H1 (cell line): ENCODE data around the gene ZNF334. TPM values are rescaled to one million over a fixed set of nuclear protein-coding genes. Genes with fewer than 3 reads are reported as not detected.

ENCODE experiments used
- CTCF ChIA-PET: fragments of 300-600 bp; sonication (Branson Sonifier 250); formaldehyde crosslinking; loops from one replicate; lab custom pipeline; 2021; ENCODE audit not compliant: partially characterized antibody; lab: Charles Lee
- POLR2A ChIA-PET: fragments of 300-600 bp; sonication (Branson Sonifier 250); formaldehyde crosslinking; loops from one replicate; lab custom pipeline; 2021; ENCODE audit warnings: inconsistent platforms; ENCODE audit not compliant: partially characterized antibody; lab: Charles Lee
- DNase-seq, 2 experiments: peaks; one replicate each; pipeline versions ENCODE4 v3.0.0 to v3.0.0-alpha.2; 2010 to 2022; ENCODE audit warnings: low spot score in 2 of 2, low read depth in 1 of 2, mixed read lengths in 1 of 2
- FAIRE-seq: peaks from 2 replicates; lab custom pipeline; 2011; peaks lifted over from hg19 to GRCh38; lab: Jason Lieb, UNC
- H2AFZ ChIP-seq: 2 replicates; pipeline ENCODE4 v1.8.1; 2012; ENCODE audit warnings: low read length, inconsistent platforms
- H2AK5ac ChIP-seq: 2 replicates; pipeline ENCODE4 v1.6.1; 2013; ENCODE audit warnings: low read depth, low read length
- H2BK120ac ChIP-seq: replicated peaks from 2 replicates; pipeline ENCODE3; 2013; ENCODE audit warnings: low read depth, low read length, inconsistent platforms
- H2BK12ac ChIP-seq: 2 replicates; pipeline ENCODE4 v1.6.1; 2013; ENCODE audit warnings: low read depth, low read length
- H2BK15ac ChIP-seq: 2 replicates; pipeline ENCODE4 v1.6.1; 2013; ENCODE audit warnings: low read length
- H2BK20ac ChIP-seq: 2 replicates; pipeline ENCODE4 v1.6.1; 2013; ENCODE audit warnings: low read length
- H2BK5ac ChIP-seq: 2 replicates; pipeline ENCODE4 v1.6.1; 2013; ENCODE audit warnings: low read depth, low read length
- H3K14ac ChIP-seq: 2 replicates; pipeline ENCODE4 v1.6.1; 2013; ENCODE audit warnings: inconsistent platforms; ENCODE audit not compliant: insufficient read length
- H3K18ac ChIP-seq: 2 replicates; pipeline ENCODE4 v1.6.1; 2013; ENCODE audit warnings: low read length; ENCODE audit errors: extremely low read depth
- H3K23ac ChIP-seq: 2 replicates; pipeline ENCODE4 v1.6.1; 2013; ENCODE audit warnings: inconsistent platforms; ENCODE audit not compliant: insufficient read length
- H3K23me2 ChIP-seq: 2 replicates; pipeline ENCODE4 v1.6.1; 2013; ENCODE audit warnings: low read depth, low read length
- H3K27ac ChIP-seq: 2 replicates; pipeline ENCODE4 v1.6.1; 2011; ENCODE audit warnings: low read depth, low read length, inconsistent platforms
- H3K27me3 ChIP-seq, 4 experiments: replicated peaks in 1 of 4; 1 replicate in 1 of 4; 2 replicates in 3 of 4; pipeline versions ENCODE4 v1.6.1 to v1.8.1; 2011 to 2013; ENCODE audit warnings: low read length in 3 of 4, mild to moderate bottlenecking in 3 of 4, inconsistent platforms in 2 of 4, mixed read lengths in 2 of 4, moderate library complexity in 1 of 4; ENCODE audit not compliant: control insufficient read depth in 3 of 4, insufficient read depth in 3 of 4; ENCODE audit errors: extremely low read depth in 1 of 4
- H3K36me3 ChIP-seq, 4 experiments: 2 replicates each; pipeline versions ENCODE4 v1.6.1 to v1.8.1; 2011 to 2013; ENCODE audit warnings: mild to moderate bottlenecking in 4 of 4, low read length in 3 of 4, moderate library complexity in 2 of 4, control low read depth in 1 of 4, inconsistent platforms in 1 of 4; ENCODE audit not compliant: insufficient read depth in 4 of 4, control insufficient read depth in 2 of 4
- H3K4ac ChIP-seq: replicated peaks from 2 replicates; pipeline ENCODE3; 2013; ENCODE audit warnings: low read length, low read depth, mixed read lengths, inconsistent platforms; ENCODE audit not compliant: insufficient read length
- H3K4me1 ChIP-seq, 4 experiments: replicated peaks in 1 of 4; 1 replicate in 1 of 4; 2 replicates in 3 of 4; pipeline versions ENCODE4 v1.6.1 to v1.8.1; 2011 to 2013; ENCODE audit warnings: low read length in 3 of 4, inconsistent platforms in 2 of 4, mixed read lengths in 1 of 4; ENCODE audit not compliant: insufficient read depth in 4 of 4, control insufficient read depth in 3 of 4
- H3K4me2 ChIP-seq, 2 experiments: 2 replicates each; pipeline versions ENCODE4 v1.6.1 to v1.8.1; 2011 to 2013; ENCODE audit warnings: low read depth in 2 of 2, low read length in 2 of 2, control low read depth in 1 of 2, inconsistent platforms in 1 of 2, mild to moderate bottlenecking in 1 of 2; ENCODE audit not compliant: insufficient read depth in 1 of 2
- H3K4me3 ChIP-seq, 4 experiments: fragments of 200-600, 300-600 bp in 1 of 4; sonication (generic), shearing (Covaris generic), sonication (Bioruptor Twin) in 1 of 4; 2 replicates each; pipeline versions ENCODE4 v1.5.1 to v1.8.1; 2011 to 2016; ENCODE audit warnings: low read length in 4 of 4, low read depth in 3 of 4, control low read depth in 2 of 4, inconsistent platforms in 2 of 4, mild to moderate bottlenecking in 2 of 4, mixed read lengths in 1 of 4, moderate library complexity in 1 of 4; ENCODE audit not compliant: insufficient read depth in 2 of 4; ENCODE audit errors: extremely low read depth in 1 of 4
- H3K56ac ChIP-seq: replicated peaks from 2 replicates; pipeline ENCODE3; 2013; ENCODE audit warnings: low read depth, mild to moderate bottlenecking, mixed read lengths, low read length, inconsistent platforms; ENCODE audit not compliant: insufficient read length
- H3K79me1 ChIP-seq: 2 replicates; pipeline ENCODE4 v1.6.1; 2013; ENCODE audit warnings: low read depth, low read length, control low read depth
- H3K79me2 ChIP-seq, 2 experiments: 2 replicates each; pipeline versions ENCODE4 v1.6.1 to v1.8.1; 2012 to 2013; ENCODE audit warnings: low read length in 2 of 2, mild to moderate bottlenecking in 2 of 2, inconsistent platforms in 1 of 2; ENCODE audit not compliant: insufficient read depth in 2 of 2, control insufficient read depth in 1 of 2
- H3K9ac ChIP-seq, 4 experiments: replicated peaks in 1 of 4; 1 replicate in 1 of 4; 2 replicates in 3 of 4; pipeline versions ENCODE4 v1.6.1 to v1.8.1; 2011 to 2013; ENCODE audit warnings: low read depth in 3 of 4, low read length in 3 of 4, control low read depth in 2 of 4, mild to moderate bottlenecking in 2 of 4, moderate library complexity in 2 of 4, inconsistent platforms in 1 of 4; ENCODE audit errors: extremely low read depth in 1 of 4
- H3K9me3 ChIP-seq, 2 experiments: 2 replicates each; pipeline versions ENCODE4 v1.6.1 to v1.8.1; 2012 to 2013; ENCODE audit warnings: mild to moderate bottlenecking in 2 of 2, moderate library complexity in 2 of 2, control low read depth in 1 of 2, inconsistent platforms in 1 of 2, low read depth in 1 of 2, low read length in 1 of 2, mixed read lengths in 1 of 2; ENCODE audit not compliant: insufficient read depth in 2 of 2
- H4K20me1 ChIP-seq, 2 experiments: replicated peaks in 1 of 2; 2 replicates each; pipeline versions ENCODE3 to v1.8.1; 2011 to 2013; ENCODE audit warnings: inconsistent platforms in 2 of 2, low read length in 2 of 2, mild to moderate bottlenecking in 1 of 2; ENCODE audit not compliant: insufficient read depth in 2 of 2, control insufficient read depth in 1 of 2
- H4K5ac ChIP-seq: 2 replicates; pipeline ENCODE4 v1.6.1; 2013; ENCODE audit warnings: low read length, low read depth, mixed read lengths, inconsistent platforms; ENCODE audit not compliant: insufficient read length
- H4K8ac ChIP-seq: 2 replicates; pipeline ENCODE4 v1.8.0; 2013; ENCODE audit warnings: mild to moderate bottlenecking, moderate library complexity, low read length, inconsistent platforms; ENCODE audit not compliant: insufficient read depth; ENCODE audit errors: extremely low read depth
- H4K91ac ChIP-seq: replicated peaks from 2 replicates; pipeline ENCODE3; 2013; ENCODE audit warnings: low read length, mixed read lengths, inconsistent platforms; ENCODE audit not compliant: insufficient read length
- CHD1 ChIP-seq: IDR thresholded peaks from 2 replicates; pipeline ENCODE4 v1.6.1; 2012; ENCODE audit warnings: low read depth, low read length, improper control_type of control experiment
- CTCF ChIP-seq, 3 experiments: IDR thresholded peaks; 1 replicate in 2 of 3; 2 replicates in 1 of 3; pipeline versions ENCODE4 v1.5.1 to v1.6.1; 2011; ENCODE audit warnings: low read length in 3 of 3, mild to moderate bottlenecking in 3 of 3, inconsistent platforms in 2 of 3, low read depth in 1 of 3, moderate library complexity in 1 of 3; ENCODE audit not compliant: insufficient read depth in 1 of 3; ENCODE audit errors: control extremely low read depth in 1 of 3
- EGR1 ChIP-seq: IDR thresholded peaks from 2 replicates; pipeline ENCODE4 v1.6.1; 2011; ENCODE audit warnings: low read depth, low read length, borderline replicate concordance
- GTF2F1 ChIP-seq: IDR thresholded peaks from 2 replicates; pipeline ENCODE4 v1.6.1; 2012; ENCODE audit warnings: low read depth, low read length, improper control_type of control experiment, borderline replicate concordance
- HDAC2 ChIP-seq, 2 experiments: fragments of 300-600 bp in 1 of 2; sonication (generic) in 1 of 2; IDR thresholded peaks; 2 replicates each; pipeline ENCODE4 v1.6.1; 2011 to 2012; ENCODE audit warnings: low read depth in 2 of 2, low read length in 2 of 2, mild to moderate bottlenecking in 2 of 2, moderate library complexity in 2 of 2, borderline replicate concordance in 1 of 2, inconsistent platforms in 1 of 2
- JUND ChIP-seq: IDR thresholded peaks from 2 replicates; pipeline ENCODE4 v1.6.1; 2011; ENCODE audit warnings: mild to moderate bottlenecking, improper control_type of control experiment, low read length
- NANOG ChIP-seq: IDR thresholded peaks from 2 replicates; pipeline ENCODE4 v1.6.1; 2011; ENCODE audit warnings: low read length, low read depth, mild to moderate bottlenecking, inconsistent platforms; ENCODE audit not compliant: insufficient read depth, poor library complexity, severe bottlenecking
- SP1 ChIP-seq: IDR thresholded peaks from 2 replicates; pipeline ENCODE4 v1.6.1; 2011; ENCODE audit warnings: low read depth, low read length
- SP2 ChIP-seq: IDR thresholded peaks from 2 replicates; pipeline ENCODE4 v1.6.1; 2012; ENCODE audit warnings: mild to moderate bottlenecking, low read length, inconsistent platforms
- WGBS, 2 experiments: shearing (Covaris generic) in 1 of 2; methylation state at CpG; one replicate each; pipeline versions ENCODE4 v1.1.6 to v1.1.7; 2013 to 2015; ENCODE audit warnings: low lambda C conversion rate in 2 of 2, mixed read lengths in 2 of 2, inconsistent platforms in 1 of 2, low coverage in 1 of 2, missing lambda C conversion rate in 1 of 2; ENCODE audit not compliant: insufficient replicate concordance in 2 of 2, insufficient coverage in 1 of 2, insufficient read length in 1 of 2; ENCODE audit errors: extremely low coverage in 1 of 2, missing lambda C conversion rate in 1 of 2; 5-methylcytosine and 5-hydroxymethylcytosine counted together
- polyA plus RNA-seq, 7 experiments: library from polyadenylated mRNA; depleted of rRNA in 3 of 7; stranded (reverse) in 5 of 7; unstranded in 2 of 7; fragments of >200 nt in 5 of 7; fragments of 200-250 nt in 2 of 7; gene quantifications; 1 replicate in 5 of 7; 2 replicates in 1 of 7; 4 replicates in 1 of 7; pipeline versions ENCODE4 v1.2.1 to v1.2.3, GENCODE V29; 2011 to 2013; ENCODE audit warnings: missing spikeins in 2 of 7, mixed read lengths in 2 of 7
- total RNA-seq: library from RNA; stranded (reverse); fragmentation: NEBNext Ultra II Directional; extraction: Animal tissue kit (Norgen Biotek cat#: 25700); gene quantifications from 2 replicates; pipeline ENCODE4 v1.2.1, GENCODE V29; 2021

The ZNF334 gene
- total and polyA plus RNA-seq, 2 of the 8 experiments (the other 6 are each of a cell fraction or from before 2014, with no cell fraction given): 8.8 to 17.8 TPM

DNA sequence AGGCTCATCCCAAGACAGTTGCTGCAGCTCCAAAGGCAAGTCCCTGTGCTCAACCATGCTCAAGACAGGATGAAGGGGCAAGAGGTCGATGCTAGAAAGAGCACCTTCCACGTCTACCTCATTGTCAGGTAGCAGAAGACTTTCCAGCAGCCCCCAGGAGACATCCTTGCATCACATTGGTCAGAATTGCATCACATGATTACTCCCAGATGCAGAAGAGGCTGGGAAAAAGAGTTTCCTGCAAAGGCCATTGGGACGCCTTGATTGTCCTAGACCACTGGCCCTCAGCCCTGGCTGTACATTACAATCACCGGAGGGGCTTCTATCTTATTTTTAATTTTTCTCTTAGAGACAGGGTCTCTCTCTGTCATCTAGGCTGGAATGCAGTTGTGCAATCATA, 17.3 kb upstream of the ZNF334 start:
- H2AFZ ChIP-seq: 0 out of 2 replicates have a peak overlapping the region, but pooled peaks have one; percentile 18
- no peak overlapping the region; the same call in 1 of the 2 replicates for H4K8ac ChIP-seq
- no peak overlapping the region for H2BK12ac ChIP-seq
- H3K36me3 ChIP-seq: no peaks in the 10 kb centered on the region; a peak in 1 of 8 replicates
- DNase-seq (no peak), FAIRE-seq (no peak)
- H2BK5ac ChIP-seq: no peak overlapping the region
- no peak overlapping the region for H2BK120ac ChIP-seq
- no peaks in the 10 kb centered on the region; a peak in 1 of 4 replicates for H3K9me3 ChIP-seq
- H2BK20ac ChIP-seq: no peak overlapping the region
- 86% methylated on average over 4 of the region's 4 CpGs; no CpG with 5 or more reads in 1 of the 2 experiments for WGBS, 2 experiments
- no peak overlapping the region for H3K4me3 ChIP-seq
- no peak overlapping the region for H3K14ac ChIP-seq
- H4K91ac ChIP-seq: no peak overlapping the region
- H2BK15ac ChIP-seq: no peak overlapping the region
- POLR2A ChIA-PET: interaction anchor here (0.6 kb wide), 1 partner anchor 1026 kb away, joined by 3 read pairs; no protein-coding TSS in a partner anchor
- no peaks in the 10 kb centered on the region for H3K79me2 ChIP-seq
- no peak overlapping the region for H3K4me2 ChIP-seq
- H3K27me3 ChIP-seq: no peaks in the 10 kb centered on the region
- no peak overlapping the region for H3K4ac ChIP-seq
- H3K56ac ChIP-seq: no peak overlapping the region
- no peaks in the 10 kb centered on the region for H3K23me2 ChIP-seq
- H3K27ac ChIP-seq: no peak overlapping the region
- H2AK5ac ChIP-seq: no peak overlapping the region
- no peak overlapping the region for H3K23ac ChIP-seq
- no peak overlapping the region for H3K18ac ChIP-seq
- no peak overlapping the region for H3K9ac ChIP-seq
- no peaks in the 10 kb centered on the region for H3K79me1 ChIP-seq
- H4K5ac ChIP-seq: no peak overlapping the region
- CTCF ChIA-PET: interaction anchor here (1.2 to 2.4 kb wide), 3 partner anchors 21 to 150 kb away, joined by 4 to 7 read pairs (median 7); no protein-coding TSS in a partner anchor
- H3K4me1 ChIP-seq: no peaks in the 10 kb centered on the region
- H4K20me1 ChIP-seq: no peaks in the 10 kb centered on the region
- TF ChIP-seq CHD1: no peak
- no peak for TF ChIP-seq EGR1
- TF ChIP-seq HDAC2 (IDR thresholded peaks at IDR 0.05; ENCODE audit: borderline replicate concordance in 1 of 2, low read depth in 2 of 2, low read length in 2 of 2): no peak
- no peak for TF ChIP-seq CTCF (IDR thresholded peaks at IDR 0.05; ENCODE audit: control extremely low read depth in 1 of 3, insufficient read depth in 1 of 3, low read depth in 1 of 3, low read length in 3 of 3)
- no peak for TF ChIP-seq SP2
- no peak for TF ChIP-seq JUND
- TF ChIP-seq NANOG: no peak
- TF ChIP-seq GTF2F1: no peak
- no peak for TF ChIP-seq SP1
